SH-SY5Y (cell line): ENCODE results near the gene UXS1.

ENCODE experiments used
- GATA2 ChIP-seq: IDR thresholded peaks from 2 replicates; pipeline ENCODE4 v1.6.1; 2011; ENCODE audit warnings: mild to moderate bottlenecking, low read depth, low read length
- GATA3 ChIP-seq: IDR thresholded peaks from 2 replicates; pipeline ENCODE4 v1.6.1; 2011; ENCODE audit warnings: low read depth, mild to moderate bottlenecking, low read length, moderate library complexity

GRCh38 chr2:106126295-106126694 is 67.8 kb downstream of the UXS1 start:
- no peak for TF ChIP-seq GATA2
- no peak for TF ChIP-seq GATA3
